NB4 (cell line): ENCODE measurements around the gene DYTN.
"Not testable (repeated sequence)": the region's sequence is repeated elsewhere in the genome, so short reads cannot be mapped to it uniquely, and the experiment has no call there.

Experiments
- DNase-seq: peaks from one replicate; pipeline ENCODE4 v3.0.0; 2010; ENCODE audit warnings: low read depth
- H3K4me3 ChIP-seq: one replicate; pipeline ENCODE4 v1.5.1; 2011; ENCODE audit warnings: mild to moderate bottlenecking, low read depth, low read length, moderate library complexity
- CTCF ChIP-seq: IDR thresholded peaks from one replicate; pipeline ENCODE4 v1.5.1; 2012; ENCODE audit warnings: low read depth, low read length
- MAX ChIP-seq: IDR thresholded peaks from 2 replicates; pipeline ENCODE4 v1.6.1; 2011; ENCODE audit warnings: low read depth, low read length
- MYC ChIP-seq: IDR thresholded peaks from 2 replicates; pipeline ENCODE4 v1.6.1; 2011; ENCODE audit warnings: low read depth, low read length
- POLR2A ChIP-seq: IDR thresholded peaks from 2 replicates; pipeline ENCODE4 v1.6.1; 2011; ENCODE audit warnings: mild to moderate bottlenecking; ENCODE audit not compliant: insufficient read length; ENCODE audit errors: extremely low read depth

Gene DYTN

GRCh38 chr2:206728277-206729199, 10.3 kb upstream of the DYTN start:
- DNase-seq = peak; percentile 66
- TF ChIP-seq MAX (no peak), POLR2A (no peak), MYC (no peak)
- no peak overlapping the region for H3K4me3 ChIP-seq

GRCh38 chr2:206727287-206727686, 9.1 kb upstream of the DYTN start:
- no peak for DNase-seq
- TF ChIP-seq MYC (no peak), POLR2A (no peak), MAX (no peak), CTCF (no peak)

GRCh38 chr2:206723288-206723687, 5.1 kb upstream of the DYTN start:
- H3K4me3 ChIP-seq = no peak overlapping the region
- TF ChIP-seq POLR2A = no peak
- no peak for TF ChIP-seq MAX
- no peak for TF ChIP-seq MYC
- no peak for TF ChIP-seq CTCF
- DNase-seq = no peak

More at GRCh38 chr2:206727287-206727686, 9.1 kb upstream of the DYTN start:
- no peak overlapping the region for H3K4me3 ChIP-seq

- no peak for DNase-seq
- TF ChIP-seq CTCF (no peak), MAX (no peak), MYC (no peak), POLR2A (no peak)
- H3K4me3 ChIP-seq = no peak overlapping the region
Measured at GRCh38 chr2:206721256-206721920, 3.2 kb upstream of the DYTN start.

GRCh38 chr2:206716623-206717022, 1.6 kb downstream of the DYTN start:
- no peak overlapping the region for H3K4me3 ChIP-seq
- TF ChIP-seq MYC = no peak
- DNase-seq = no peak

- not testable (repeated sequence) for DNase-seq, H3K4me3 ChIP-seq
Measured at GRCh38 chr2:206715183-206715582, 3.0 kb downstream of the DYTN start.

GRCh38 chr2:206713746-206714145, 4.5 kb downstream of the DYTN start:
- TF ChIP-seq MAX (no peak), CTCF (no peak), POLR2A (no peak), MYC (no peak)
- H3K4me3 ChIP-seq = no peak overlapping the region
- DNase-seq = peak; percentile 17
